Fibroblast of villous mesenchyme (primary cell): ENCODE measurements around the gene CDKL2. TPM values are rescaled to one million over a fixed set of nuclear protein-coding genes. Genes with fewer than 3 reads are reported as not detected.

Experiments used
- DNase-seq: peaks from one replicate; pipeline ENCODE4 v3.0.0-alpha.2; 2010; ENCODE audit warnings: low read depth
- H3K4me3 ChIP-seq: 2 replicates; pipeline ENCODE4 v1.5.1; 2011; ENCODE audit warnings: low read depth, mild to moderate bottlenecking, low read length
- total RNA-seq: library from RNA; depleted of rRNA; stranded (reverse); fragments of >200 nt; gene quantifications from 2 replicates; pipeline ENCODE4 v1.2.3, GENCODE V29; 2012
- TF ChIP-seq, protein P1 (sequence below): IDR thresholded peaks from 2 replicates; pipeline ENCODE4 v1.5.1; 2012; ENCODE audit warnings: low read depth, mild to moderate bottlenecking, low read length; ENCODE audit not compliant: insufficient read depth

The CDKL2 gene
- total RNA-seq, 1 donor, result 1.3 TPM

DNA sequence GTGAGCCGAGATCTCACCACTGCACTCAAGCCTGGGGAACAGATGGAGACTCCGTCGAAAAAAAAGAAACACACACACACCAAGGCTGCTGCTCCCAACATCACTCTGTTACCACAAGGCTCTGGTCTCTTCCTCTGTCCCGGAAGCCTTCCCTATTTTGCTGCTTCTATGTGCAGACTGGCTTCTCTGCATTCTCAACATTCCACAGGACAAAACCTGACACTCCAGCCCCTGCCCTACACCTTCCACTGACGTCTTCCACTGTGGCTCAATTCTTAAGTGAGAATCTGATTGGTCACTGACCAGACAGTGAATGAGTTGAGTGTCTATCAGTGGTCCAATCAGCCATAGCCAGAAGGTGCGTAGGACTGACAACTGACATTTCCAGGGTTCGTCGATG is 68.5 kb downstream of the CDKL2 start:
- no peak for DNase-seq
- H3K4me3 ChIP-seq, result no peak overlapping the region
- TF ChIP-seq, protein P1, sequence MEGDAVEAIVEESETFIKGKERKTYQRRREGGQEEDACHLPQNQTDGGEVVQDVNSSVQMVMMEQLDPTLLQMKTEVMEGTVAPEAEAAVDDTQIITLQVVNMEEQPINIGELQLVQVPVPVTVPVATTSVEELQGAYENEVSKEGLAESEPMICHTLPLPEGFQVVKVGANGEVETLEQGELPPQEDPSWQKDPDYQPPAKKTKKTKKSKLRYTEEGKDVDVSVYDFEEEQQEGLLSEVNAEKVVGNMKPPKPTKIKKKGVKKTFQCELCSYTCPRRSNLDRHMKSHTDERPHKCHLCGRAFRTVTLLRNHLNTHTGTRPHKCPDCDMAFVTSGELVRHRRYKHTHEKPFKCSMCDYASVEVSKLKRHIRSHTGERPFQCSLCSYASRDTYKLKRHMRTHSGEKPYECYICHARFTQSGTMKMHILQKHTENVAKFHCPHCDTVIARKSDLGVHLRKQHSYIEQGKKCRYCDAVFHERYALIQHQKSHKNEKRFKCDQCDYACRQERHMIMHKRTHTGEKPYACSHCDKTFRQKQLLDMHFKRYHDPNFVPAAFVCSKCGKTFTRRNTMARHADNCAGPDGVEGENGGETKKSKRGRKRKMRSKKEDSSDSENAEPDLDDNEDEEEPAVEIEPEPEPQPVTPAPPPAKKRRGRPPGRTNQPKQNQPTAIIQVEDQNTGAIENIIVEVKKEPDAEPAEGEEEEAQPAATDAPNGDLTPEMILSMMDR, result no peak

DNA sequence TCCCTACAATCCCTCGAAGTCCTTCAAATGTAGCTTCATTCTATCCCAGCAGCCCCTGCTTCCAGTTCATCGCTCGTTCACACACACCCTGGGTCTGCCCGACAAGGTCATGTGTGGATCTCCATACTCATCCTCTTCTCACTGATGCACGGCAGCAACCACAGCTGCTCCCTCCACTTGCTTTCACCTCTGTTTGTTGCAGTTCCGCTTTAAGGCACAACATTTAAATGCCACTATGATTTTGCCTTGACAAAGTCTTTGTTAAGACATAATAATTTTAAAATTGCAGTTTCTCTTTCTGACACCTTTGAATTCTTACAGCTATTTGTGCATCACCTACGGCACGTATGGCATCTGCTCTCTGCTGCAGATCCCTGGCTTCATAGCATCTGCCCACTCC is 72.6 kb downstream of the CDKL2 start:
- no peak for DNase-seq
- no peak overlapping the region for H3K4me3 ChIP-seq
- TF ChIP-seq, protein P1, result no peak

DNA sequence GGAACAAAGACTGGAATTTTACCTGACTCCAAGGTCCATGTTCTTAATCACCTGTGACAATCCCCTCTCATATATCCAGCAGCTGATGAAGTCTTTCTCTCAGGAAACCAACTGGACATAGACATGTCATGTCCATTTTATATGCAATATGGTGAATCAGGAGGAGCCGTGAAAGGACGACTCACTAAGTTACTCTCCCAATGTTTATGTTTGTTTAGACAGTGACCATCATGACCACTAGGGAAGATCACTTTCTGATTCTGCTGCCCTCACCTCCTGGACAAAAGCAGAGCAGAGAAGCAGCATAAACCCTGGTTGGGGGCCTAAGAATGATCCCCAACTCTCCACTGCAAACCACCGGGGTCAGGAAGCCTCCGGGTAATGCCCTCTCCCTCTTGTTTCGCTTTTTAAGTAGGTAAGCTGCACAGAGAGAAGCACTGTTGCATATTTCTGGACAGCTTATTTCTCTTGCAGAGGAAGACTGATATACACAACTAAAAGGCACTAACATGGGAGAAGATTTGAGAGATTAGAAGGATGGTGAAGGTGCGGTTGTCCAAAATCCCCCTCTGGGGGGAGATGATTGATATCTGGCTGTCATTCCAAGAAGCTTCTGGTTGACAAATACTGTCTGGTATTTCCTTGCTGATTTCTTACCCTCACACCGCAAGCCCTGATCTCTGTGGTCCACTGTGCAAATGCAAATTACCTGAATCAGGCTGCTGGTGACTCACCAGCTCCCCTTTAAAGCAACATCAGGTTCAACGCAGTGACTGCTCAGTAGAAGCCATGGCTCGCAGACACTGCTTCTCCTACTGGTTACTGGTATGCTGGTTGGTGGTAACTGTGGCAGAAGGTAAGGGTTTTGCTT is 74.8 kb downstream of the CDKL2 start, which contains the start of gene ODAPH:
TSS of gene ODAPH (plus strand) at position 773 of the 871 bp plus-strand sequence. CDS start at position 790, 17 bp downstream.
- DNase-seq, result no peak
- no peak within 1 kb of the TSS for H3K4me3 ChIP-seq
- TF ChIP-seq, protein P1, result peak; percentile 12

DNA sequence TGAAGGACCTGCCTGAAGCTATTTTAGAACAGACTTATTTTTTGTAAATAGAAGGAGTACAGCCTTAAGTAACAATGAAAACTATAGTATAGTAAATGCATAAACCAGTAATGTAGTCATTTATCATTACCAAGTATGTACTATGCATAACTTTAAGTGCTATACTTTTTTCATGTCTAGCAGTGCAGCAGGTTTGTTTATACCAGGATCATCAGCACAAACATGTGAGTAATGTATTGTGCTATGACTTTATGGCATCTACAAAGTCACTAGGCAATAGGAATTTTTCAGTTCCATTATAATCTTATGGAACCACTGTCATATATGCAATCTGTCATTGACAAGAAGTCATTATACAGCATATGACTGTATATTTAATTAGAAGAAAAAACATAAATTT is 77.9 kb downstream of the CDKL2 start:
- TF ChIP-seq, protein P1, result no peak
- H3K4me3 ChIP-seq, result no peak overlapping the region
- no peak for DNase-seq

DNA sequence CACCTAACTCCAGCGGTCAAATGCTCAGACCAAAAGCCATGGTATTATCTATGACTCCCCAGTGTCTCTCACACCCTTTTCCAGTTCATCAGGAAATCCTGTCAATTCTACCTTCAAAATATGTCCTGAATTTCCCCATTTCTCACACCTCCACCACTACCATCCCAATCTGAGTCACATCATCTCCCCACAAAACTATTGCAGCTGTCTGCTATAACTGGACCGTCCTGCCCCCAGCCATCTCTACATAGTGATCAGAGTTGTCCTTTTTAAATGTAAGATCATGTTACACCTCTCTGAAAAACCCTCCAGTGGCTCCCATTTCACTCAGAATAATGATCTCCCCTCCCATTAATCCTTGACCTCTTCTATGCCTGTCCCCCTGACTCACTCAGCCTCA is 81.3 kb downstream of the CDKL2 start:
- no peak for DNase-seq
- TF ChIP-seq, protein P1, result no peak
- no peak overlapping the region for H3K4me3 ChIP-seq

DNA sequence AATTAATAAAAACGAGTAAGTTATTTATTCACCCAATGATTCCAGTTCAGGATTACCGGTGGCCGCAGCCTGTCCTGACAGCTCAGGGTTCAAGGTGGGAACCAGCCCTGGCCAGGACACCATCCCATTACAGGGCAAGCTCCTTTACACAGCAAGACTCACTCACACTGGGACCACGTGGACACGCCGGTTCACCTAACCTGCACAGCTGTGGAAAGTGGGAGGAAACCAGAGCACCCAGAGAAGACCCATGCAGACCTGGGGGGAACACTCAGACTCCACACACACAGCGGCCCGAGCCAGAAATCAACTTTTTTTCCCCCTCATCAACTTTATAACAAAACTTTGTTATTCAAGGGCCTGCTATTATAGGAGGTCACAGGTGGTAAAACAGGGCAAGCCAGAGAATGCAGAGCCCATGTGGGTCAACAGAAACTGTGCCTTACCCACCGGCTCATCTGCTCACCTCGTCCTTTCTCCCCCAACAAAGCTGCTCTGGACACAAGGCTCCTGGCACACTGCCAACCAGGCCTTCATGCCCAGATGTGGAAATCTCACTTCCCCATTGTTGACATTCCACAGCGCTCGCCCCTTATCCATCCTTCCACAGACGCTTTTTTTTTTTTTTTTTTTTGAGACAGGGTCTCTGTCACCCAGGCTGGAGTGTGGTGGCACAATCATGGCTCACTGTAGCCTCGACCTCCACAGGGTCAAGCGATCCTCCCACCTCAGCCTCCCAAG is 82.5 kb downstream of the CDKL2 start:
- DNase-seq, result peak; percentile 43
- no peak overlapping the region for H3K4me3 ChIP-seq
- TF ChIP-seq, protein P1, result no peak
